HL-60/S4 treated with retinoic acid at 250 ng/mL for 4 days and 3 days (cell line): ENCODE results near the gene C19orf25.
"Not testable (repeated sequence)": the region's sequence is repeated elsewhere in the genome, so short reads cannot be mapped to it uniquely, and the experiment has no call there.

Experiments
- in situ Hi-C: fragments of 300-500 bp; cut with MboI; formaldehyde crosslinking; loops from 2 replicates; pipeline ENCODE4 v1.7.0; 2022; ENCODE audit warnings: low sequenced_read_pairs

C19orf25 gene

DNA sequence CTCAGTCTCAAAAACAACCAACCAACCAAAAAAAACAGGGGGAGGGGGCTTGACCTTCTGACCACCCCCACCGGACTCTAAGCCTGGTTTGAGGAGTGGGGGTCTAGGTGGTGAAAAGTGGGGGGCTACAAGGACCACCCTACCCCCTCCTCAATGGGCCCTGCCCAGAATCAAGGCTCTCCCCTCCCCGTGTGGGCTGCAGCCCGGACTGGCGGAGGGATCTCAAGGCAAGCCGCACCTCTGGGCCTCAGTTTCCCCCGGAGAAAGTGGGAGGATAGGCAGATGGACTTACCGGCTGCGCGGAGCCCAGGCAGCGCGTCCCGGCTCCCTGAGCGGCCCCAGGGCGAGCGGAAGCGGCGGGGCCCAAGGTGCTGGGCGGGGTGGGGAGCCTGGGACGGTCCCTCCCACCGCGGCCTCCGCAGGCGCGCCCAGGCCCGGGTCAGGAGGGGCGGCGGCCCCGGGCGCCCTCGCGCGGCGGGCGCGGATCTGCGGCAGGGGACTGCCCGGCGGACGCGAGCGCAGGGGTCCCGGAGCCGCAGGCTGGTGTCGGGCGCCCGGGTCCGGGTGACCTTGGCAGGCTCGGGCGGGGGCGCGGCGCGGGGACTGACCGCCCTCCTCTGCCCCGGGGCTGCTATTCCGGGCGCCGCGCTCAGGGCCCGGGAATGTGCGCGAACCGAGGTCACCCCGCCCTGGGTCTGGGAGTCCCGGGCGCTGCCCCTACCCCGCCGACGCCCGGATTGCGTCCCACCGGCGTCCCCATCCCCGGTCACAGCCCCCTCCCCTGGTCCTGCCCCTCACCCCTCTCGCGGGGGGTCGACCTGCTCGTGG lies 33.9 kb upstream of the C19orf25 start, which contains the start of gene ADAMTSL5:
ADAMTSL5 (minus strand) TSS at position 349 of the 828 bp plus-strand sequence. CDS start 2,076 bp downstream, outside the sequence.
- in situ Hi-C loops: no loop called here

DNA sequence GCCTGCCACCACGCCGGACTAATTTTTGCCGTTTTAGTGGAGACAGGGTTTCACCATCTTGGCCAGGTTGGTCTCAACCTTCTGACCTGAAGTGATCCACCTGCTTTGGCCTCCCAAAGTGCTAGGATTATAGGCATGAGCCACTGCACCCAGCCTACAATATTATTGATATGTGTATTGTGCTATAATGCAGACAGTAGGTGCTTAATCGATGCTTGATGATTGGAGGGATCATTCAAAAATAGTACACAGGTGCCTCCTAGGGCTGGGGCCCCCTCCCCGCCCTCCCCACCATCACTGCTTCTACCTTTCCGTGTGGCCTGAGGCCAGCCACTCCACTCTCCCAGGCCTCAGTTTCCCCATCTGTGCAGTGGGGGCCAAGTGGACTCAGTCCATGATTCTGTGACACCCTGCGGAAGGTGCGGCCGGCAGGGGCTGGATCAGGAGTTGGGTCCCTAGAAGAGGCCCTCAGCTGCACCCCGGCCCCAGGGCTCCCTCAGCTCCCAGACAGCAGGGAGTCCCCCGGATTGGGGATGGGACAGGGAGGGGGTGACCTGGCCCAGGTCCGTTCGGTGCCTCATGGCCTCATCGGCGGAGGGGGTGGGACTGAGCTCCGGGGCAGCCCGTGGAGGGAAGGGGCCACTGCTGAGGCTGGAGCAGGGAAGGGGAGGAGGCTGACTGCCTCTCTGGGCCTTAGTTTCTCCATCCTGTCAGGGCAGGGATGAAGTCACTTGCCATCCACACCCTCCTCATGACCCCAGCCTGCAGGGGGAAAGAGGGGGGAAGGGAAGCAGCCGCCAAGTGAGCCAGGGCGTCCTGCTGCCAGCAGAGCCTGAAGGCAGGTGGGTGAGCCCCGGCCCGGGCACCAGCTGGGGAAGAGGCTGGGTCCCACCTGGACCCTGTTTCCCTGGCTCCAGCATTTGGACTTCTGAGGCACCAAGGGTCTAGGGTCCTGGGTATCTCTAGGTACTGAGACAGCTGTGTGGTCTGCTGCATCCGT lies 32.6 kb upstream of the C19orf25 start:
- in situ Hi-C loops: no loop called here

DNA sequence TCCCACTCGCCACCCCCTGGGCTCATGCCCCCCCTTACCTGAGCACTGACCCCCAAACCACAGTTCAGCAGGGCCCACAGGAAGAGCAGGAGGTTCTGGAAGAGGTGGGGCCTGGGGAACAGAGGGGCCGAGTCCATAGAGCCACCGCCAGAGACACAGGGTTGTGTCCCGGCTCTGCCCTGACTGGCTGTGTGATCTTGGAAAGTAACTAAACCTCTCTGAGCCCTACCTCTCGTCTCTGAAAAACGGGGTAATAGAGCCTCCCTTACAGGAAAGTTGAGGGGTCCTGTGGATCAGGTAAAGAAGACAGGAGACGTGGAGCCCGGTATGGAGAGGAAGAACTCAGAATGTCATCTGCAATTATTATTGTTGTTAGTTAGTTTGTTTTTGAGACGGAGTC lies 31.8 kb upstream of the C19orf25 start:
- in situ Hi-C loops: no loop called here

DNA sequence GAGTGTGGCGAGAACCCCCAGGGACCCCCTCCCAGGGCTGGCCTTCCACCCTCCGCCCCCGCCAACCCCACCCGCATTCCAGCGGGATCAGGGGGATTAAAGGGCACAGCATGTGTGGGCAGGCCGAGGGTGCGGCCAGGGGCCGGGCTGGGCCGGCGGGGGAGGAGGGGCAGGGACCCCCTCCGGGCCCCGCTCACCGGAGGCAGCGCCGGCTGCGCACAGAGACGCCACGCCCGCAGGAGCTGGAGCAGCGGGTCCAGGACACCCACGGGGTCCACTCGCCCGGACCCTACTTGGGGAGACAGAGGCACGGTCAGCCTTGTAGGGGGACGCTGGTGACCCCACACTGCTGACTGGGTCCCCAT lies 31.4 kb upstream of the C19orf25 start:
- in situ Hi-C loops: no loop called here

DNA sequence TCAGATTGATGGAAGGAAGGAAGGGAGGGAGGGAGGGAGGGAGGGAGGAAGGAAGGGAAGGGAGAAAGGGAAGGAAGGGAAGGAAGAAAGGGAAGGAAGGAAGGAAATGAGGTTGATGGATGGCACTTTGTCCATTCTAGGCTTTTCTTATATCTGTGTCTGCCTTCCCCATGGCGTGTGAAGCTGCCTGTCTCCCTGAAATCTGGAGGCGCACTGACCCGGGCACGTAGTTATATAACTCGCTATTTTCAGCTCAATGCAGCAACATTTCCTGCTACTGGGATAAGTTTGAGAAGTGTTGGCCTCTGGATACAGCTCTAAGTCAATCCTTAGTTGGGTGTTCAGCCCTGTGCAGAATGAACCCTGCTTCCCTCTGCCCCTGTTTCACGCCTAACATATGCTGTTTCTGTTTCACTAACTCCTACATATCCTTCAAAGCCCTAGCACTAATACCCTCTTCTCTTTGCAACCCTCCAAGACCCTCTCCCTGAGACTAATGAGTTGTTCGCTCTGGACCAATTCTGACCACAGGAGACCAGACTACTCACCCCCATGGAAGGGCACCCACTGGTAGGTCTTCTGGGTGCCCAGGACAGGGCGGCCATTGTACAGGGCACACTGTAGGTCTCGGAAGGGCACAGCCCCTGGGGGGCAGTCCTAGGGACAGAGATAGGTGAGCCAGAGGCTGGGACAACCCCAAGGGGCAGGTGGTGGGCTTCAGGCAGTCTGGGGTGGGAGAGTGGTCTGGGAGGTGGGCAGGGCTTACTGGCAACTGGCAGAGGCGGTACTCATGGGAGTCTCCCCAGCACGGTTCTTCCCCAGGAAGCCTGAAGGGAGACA lies 30.8 kb upstream of the C19orf25 start:
- in situ Hi-C loops: no loop called here

DNA sequence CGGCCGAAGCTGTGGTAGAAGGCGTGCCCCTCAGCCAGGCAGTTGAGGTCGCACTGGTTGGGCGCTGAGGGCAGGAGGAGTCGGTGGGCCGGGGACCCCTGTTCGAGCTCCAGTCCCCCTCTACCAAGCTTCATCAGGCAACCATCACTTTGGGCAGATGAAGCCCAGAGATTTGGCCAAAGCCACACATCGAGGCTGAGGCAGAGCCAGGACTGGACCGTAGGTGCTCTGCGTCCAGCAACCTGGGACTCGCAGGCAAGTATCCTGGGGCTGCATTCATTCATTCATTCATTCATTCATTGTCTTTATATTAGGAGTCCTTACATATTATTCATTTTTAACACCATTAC lies 29.5 kb upstream of the C19orf25 start:
- in situ Hi-C loops: no loop called here

DNA sequence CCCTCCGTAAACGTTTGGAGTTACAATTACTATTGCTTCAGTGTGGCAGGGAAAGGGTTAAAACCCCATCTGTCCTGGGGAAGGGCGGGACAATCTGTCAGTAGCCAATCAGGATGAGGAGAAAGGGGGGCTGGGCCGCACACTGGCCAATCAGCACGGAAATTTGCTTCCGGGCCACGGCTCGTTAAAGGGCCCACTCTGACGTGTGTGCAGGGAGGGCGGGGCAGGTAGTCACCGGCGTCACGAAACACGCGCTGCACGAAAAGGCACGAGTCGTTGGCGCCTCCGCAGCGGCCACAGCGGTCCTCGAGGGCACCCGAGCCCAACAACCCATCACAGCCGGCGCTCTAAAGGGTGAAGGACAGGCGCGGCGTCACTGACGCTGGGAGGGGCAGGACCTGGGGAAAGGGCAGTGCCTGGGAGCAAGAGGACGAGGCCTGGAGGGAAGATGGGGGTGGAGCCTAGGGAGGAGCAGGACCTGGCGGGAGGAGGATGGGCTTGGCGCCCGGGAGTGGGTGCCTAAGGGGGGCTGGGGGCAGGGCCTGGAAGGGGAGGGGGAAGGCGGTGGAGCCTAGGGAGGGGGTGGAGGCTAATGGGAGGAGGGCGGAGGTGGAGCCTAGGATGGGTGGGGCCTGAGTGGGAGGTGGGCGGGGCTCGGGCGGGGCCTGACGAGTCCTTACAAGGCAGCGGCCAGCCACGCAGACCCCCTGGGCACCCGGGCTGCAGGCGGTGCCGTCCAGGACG lies 28.9 kb upstream of the C19orf25 start:
- in situ Hi-C loops: no loop called here

DNA sequence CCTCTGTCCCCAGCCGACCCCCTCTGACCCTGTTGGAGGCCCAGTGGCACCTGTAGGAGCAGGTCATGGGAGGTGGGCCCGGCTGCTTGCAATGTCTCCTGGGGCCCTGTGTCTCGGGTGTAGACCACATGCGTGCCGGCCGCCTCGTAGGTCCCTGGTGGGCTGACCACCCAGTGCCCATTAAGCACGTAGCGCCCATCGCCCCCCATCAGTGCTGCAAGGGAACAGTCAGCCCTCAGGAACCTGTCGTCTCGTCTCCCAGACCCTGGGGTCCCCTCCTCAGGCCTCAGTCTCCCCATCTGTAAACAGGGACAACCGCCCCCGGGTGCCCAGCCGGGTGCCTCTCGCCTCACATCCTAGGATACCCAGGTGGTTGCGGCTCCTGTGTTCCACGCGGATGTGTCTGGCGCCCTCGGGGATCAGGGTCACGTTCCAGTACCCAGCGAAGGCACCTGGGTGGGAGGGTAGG lies 28.2 kb upstream of the C19orf25 start:
- in situ Hi-C loops: no loop called here

DNA sequence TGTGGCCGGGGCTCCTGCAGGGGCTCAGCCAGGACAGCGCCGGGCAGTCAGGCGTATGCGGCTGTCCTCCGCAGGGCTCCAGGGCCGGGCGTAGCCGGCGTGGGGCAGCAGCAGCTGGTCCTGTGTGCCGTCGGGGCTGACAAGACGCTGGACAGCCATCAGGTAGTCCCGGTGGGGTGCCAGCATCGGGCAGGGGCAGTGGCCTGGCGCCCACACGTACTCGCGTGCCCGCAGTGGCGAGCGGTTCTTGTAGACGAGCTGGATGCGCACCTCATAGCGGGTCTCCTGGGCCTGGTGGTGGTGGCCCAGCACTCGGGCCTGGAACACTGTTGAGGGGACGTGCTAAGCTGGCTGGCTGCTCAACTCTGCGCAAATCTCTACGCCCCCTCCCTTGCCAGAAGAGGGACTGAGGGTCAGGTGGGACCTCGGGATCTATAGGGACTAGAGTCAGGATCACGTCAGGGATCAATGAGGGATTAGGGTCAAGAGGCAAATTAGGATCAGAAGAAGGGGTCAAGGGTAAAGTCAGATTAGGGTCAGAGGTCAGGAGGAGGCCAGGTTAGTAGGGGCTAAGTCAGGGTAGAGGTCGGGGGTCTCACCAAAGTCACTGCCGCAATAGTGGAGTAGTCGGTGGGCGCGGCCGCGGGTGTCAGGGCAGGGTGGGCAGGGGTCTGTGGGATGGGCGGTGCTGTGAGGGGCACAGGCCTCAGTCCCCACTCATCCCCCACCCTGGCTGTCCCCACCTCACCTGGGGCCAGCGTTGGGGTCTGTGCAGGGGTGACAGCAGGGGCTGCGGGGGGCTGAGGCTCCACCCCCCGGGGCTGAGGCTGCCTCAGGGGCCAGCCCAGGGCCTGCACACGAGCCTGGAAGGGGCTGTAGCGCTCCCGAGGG lies 27.2 kb upstream of the C19orf25 start:
- in situ Hi-C loops: no loop called here

DNA sequence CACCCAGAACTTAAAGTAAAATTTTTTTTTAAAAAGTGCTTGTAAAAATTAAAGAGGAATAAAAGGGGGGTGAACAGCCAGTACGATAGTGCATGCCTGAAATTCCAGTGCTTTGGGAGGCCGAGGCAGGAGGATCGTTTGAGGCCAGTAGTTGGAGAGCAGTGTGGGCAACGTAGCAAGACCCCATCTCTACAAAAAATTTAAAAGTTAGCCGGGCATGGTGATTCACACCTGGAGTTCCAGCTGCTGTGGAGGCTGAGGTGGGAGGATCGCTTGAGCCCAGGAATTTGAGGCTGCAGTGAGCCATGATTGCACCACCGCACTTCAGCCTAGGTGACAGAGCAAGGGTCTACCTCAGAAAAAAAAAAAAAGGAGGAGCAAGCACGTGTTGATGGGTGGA lies 26.0 kb upstream of the C19orf25 start:
- in situ Hi-C loops: no loop called here

DNA sequence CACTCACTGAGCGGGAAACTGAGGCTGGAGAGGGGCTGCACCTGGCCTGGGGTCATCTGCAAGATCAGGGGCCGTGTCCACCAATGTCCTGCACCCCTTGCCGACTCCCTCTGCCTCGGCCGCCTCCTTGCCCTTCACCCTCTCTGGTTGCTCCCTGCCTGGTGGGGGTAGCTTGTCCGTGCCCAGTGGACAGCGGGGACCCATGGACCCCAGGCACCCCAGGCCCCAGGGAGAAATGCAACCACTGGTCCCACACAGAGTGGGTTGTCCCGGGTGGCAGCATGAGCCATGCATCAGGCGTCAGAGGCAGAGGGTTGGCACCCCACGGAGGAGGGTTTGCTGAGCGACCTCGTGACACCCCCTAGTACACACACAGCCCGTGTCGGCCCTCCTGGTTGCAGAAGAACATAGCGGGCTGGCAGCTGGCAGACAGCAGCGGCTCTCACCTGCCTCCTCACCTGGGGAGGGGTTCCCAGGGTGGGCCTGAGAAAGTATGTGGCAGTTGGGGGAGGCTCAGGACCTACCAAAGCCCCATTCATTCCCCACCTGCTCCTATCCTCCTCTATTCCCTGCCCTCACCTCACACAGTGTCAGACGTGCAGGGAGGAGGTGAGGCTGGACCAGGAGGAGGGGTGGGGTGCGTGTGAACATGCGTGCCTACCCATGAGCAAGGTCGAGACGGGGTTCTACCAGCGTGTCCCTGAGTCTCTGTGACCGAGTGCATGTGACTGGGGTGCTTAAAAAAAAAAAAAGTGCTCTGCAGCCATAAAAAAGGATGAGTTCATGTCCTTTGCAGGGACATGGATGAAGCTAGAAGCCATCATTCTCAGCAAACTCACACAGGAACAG lies 25.1 kb upstream of the C19orf25 start:
- in situ Hi-C loops: no loop called here

DNA sequence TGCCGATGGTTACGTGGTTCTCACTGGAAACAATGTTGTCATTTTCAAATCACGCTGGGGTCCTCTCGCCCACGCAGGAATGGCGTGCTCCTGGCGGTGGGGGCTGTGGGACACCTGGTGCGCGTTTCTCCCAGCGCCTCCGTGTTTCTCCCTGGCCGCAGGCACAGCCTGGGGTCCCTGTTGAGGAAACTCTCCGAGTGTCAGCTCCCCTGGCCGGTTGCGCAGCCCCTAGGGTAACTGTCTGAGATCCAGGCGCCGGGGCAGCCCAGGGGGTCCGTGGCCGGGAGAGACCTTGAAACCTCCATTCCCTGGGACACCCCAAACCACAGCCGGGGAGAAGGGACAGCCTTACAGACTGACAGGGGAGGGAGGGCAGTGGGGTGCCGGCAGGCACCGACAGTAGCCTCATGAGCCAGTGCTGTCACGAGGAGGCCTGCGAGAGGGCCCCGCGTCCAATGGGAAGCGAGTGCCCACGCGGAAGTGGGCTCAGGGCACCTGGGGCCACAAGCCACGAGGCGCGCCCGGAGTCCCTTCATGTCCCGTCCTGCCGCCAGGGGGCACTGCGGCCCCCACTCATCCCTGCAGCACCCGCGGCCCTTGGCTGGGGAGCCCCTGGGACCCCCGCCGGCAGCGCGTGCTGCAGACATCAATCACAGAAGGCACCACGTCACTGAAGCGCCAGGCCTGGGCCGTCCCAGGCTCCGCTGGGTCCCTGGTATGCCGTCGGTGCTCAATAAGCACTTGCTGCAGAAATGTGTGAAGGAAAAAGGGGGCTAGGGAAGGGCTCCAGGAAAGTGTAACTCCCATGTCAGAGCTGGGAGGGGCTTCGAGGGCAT lies 24.3 kb upstream of the C19orf25 start:
- in situ Hi-C loops: no loop called here

DNA sequence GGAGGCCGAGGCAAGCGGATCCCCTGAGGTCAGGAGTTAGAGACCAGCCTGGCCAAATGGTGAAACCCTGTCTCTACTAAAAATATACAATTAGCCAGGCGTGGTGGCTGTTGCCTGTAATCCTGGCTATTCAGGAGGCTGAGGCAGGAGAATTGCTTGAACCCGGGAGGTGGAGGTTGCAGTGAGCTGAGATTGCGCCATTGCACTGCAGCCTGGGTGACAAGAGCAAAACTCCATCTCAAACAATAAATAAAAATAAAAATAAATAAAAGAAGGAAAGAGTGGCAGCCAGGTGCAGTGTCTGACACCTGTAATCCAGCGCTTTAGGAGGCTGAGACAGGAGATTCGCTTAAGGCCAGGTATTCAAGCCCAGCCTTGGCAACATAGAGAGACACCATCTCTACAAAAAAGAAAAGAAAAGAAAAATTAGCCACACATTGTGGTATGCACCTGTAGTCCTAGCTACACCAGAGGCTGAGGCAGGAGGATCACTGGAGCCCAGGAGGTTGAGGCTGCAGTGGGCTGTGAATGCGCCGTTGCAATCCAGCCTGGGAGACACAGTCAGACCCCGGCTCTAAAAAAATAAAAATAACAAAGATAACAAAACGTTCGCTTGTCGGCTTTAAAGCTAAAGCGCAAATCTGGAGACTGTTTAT lies 23.5 kb upstream of the C19orf25 start:
- in situ Hi-C loops: no loop called here

DNA sequence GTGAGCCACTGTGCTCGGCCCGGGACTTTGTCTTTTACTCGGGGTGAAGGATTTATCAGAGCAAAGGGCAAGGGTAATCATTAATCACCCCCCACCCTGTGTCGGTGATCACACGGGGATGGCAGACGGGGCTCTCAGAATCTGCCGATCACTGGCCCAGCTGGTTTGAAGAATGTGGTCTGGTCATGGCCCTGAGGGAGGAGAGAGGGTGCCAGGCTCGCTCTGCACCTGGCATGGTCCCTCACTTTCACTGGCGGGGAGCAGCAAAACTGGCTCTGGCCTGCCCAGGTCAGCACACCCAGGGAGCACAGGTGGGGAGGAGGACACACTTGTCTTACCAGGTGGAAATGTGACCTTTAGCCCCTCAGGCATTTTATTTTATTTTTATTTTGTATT lies 22.2 kb upstream of the C19orf25 start:
- in situ Hi-C loops: no loop called here

DNA sequence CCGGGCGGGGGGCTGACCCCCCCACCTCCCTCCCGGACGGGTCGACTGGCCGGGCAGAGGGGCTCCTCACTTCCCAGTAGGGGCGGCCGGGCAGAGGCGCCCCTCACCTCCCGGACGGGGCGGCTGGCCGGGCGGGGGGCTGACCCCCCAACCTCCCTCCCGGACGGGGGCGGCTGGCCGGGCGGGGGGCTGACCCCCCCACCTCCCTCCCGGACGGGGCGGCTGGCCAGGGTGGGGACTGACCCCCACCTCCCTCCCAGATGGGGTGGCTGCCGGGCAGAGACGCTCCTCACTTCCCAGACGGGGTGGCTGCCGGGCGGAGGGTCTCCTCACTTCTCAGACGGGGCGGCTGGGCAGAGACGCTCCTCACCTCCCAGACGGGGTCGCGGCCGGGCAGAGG lies 20.2 kb upstream of the C19orf25 start:
- in situ Hi-C loops: not testable (repeated sequence)

DNA sequence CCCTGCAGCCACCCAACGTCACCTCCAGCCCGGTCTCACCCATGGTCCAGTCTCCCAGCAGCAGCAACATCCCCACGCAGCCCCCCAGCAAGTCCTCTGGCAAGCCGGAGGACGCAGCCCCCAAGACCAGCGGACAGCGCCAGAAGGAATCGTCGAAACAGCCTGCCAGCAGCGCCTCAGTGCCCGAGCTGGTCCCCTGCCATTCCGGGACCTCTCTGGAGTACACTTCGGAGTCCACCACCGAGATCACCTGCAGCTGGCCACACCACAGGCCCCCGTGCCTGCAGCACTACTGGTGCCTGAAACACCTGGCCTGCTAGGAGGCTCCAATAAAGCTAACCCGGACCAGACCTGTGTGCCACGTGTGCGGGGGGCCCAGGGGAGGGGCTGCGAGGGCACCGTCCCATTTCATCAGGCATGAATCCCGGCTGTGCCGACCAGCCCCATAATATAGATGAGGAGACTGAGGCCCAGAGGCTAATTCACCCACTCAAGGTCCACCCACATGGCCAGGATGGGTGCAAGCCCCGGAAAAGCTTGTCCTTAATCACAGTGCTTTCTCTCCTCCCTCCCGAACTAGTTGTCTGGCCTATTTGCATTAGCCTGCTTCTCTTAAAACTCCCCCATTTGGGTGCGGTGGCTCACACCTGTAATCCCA lies 18.7 kb upstream of the C19orf25 start:
- in situ Hi-C loops: no loop called here
